ENCODE results near the gene WNK1. TPM values are rescaled to one million over a fixed set of nuclear protein-coding genes. Genes with fewer than 3 reads are reported as not detected.

The WNK1 gene
- total and polyA plus RNA-seq, 2 donors (not counting 3 experiments of a cell fraction or from before 2014, with no cell fraction given) = 46.3 to 108 TPM

- dilution Hi-C loops (cut with MboI; ENCODE audit: extremely low pct_ligation_motif_present, low sequenced_read_pairs) = no loop called here
- no peak overlapping the region for H3K4me3 ChIP-seq (replicated peaks in 1 of 3; ENCODE audit: insufficient read depth in 1 of 3, low read depth in 1 of 3, low read length in 3 of 3)
- FAIRE-seq (no peak), DNase-seq (ENCODE audit: low read depth, low spot score) (no peak)
- ChIA-PET POLR2A (no interaction called here), CTCF (interaction anchor here (1.0 to 1.3 kb wide), 2 partner anchors 8 to 9 kb away, joined by 3 read pairs; no protein-coding TSS in a partner anchor)
- intact Hi-C loops (cut with micrococcal nuclease) = no loop called here
- H3K36me3 ChIP-seq (ENCODE audit: control insufficient read depth in 2 of 2, extremely low read depth in 1 of 2, insufficient read depth in 2 of 2, low read length in 2 of 2) = no peaks in the 10 kb centered on the region
- peaks cover 84% of the 10 kb centered on the region for H3K79me2 ChIP-seq (ENCODE audit: control insufficient read depth, insufficient read depth, low read length)
- no peak for TF ChIP-seq POLR2AphosphoS5 (IDR thresholded peaks at IDR 0.05; ENCODE audit: insufficient read depth, low read depth, low read length)
- no peak for TF ChIP-seq MYC (IDR thresholded peaks at IDR 0.05; ENCODE audit: low read depth, low read length)
- TF ChIP-seq FOS (IDR thresholded peaks at IDR 0.05; ENCODE audit: borderline replicate concordance, insufficient read depth, low read length) = no peak
- TF ChIP-seq JUN (IDR thresholded peaks at IDR 0.05; ENCODE audit: borderline replicate concordance, insufficient read depth, insufficient read length, low read depth) = no peak
- TF ChIP-seq EZH2 (IDR thresholded peaks at IDR 0.05; ENCODE audit: borderline replicate concordance, low read depth, low read length, severe bottlenecking) = no peak
- TF ChIP-seq MAX (IDR thresholded peaks at IDR 0.05; ENCODE audit: insufficient read depth, insufficient read length) = no peak
- no peak for TF ChIP-seq POLR2A (IDR thresholded peaks at IDR 0.05; ENCODE audit: low read depth, low read length)
- TF ChIP-seq GATA2 (IDR thresholded peaks at IDR 0.05; ENCODE audit: insufficient read depth, insufficient read length, low read depth, low read length) = no peak
- no peak for TF ChIP-seq CTCF (IDR thresholded peaks at IDR 0.05; ENCODE audit: extremely low read depth in 1 of 2, insufficient read depth in 1 of 2, low read depth in 1 of 2, low read length in 2 of 2)
- no peaks in the 10 kb centered on the region for H3K27me3 ChIP-seq (ENCODE audit: control insufficient read depth in 2 of 2, insufficient read depth in 2 of 2, low read length in 2 of 2)
- no peaks in the 10 kb centered on the region for H3K4me1 ChIP-seq (ENCODE audit: control insufficient read depth, extremely low read depth, insufficient read depth, low read length)
- no peaks in the 10 kb centered on the region for H4K20me1 ChIP-seq (replicated peaks; ENCODE audit: control insufficient read depth, extremely low read depth, insufficient read depth, low read length)
- no peak overlapping the region for H3K9ac ChIP-seq (replicated peaks; ENCODE audit: extremely low read depth, insufficient read depth, low read length)
- no peaks in the 10 kb centered on the region for H3K9me1 ChIP-seq (replicated peaks; ENCODE audit: control insufficient read depth, extremely low read depth, insufficient read depth, low read length)
- H3K4me2 ChIP-seq (ENCODE audit: insufficient read depth, low read length) = no peak overlapping the region
- no TSS peak for BruUV-seq (replicated peaks)
- H3K27ac ChIP-seq (ENCODE audit: insufficient read depth, low read depth, low read length) = no peak overlapping the region
- no peaks in the 10 kb centered on the region for H3K9me3 ChIP-seq (replicated peaks; ENCODE audit: control insufficient read depth, insufficient read depth, low read length)
- no peak overlapping the region for H2AFZ ChIP-seq (ENCODE audit: low read depth, low read length)
Observed at GRCh38 chr12:768434-768833, 16.1 kb downstream of the WNK1 start.

Measured in endothelial cell of umbilical vein (primary cell).